Measurements from ENCODE around the gene TJP2. TPM values are rescaled to one million over a fixed set of nuclear protein-coding genes. Genes with fewer than 3 reads are reported as not detected.

The TJP2 gene
- total and polyA plus RNA-seq, 2 of the 4 experiments (the other 2 are of a cell fraction) = 38.3 to 49.3 TPM

DNA sequence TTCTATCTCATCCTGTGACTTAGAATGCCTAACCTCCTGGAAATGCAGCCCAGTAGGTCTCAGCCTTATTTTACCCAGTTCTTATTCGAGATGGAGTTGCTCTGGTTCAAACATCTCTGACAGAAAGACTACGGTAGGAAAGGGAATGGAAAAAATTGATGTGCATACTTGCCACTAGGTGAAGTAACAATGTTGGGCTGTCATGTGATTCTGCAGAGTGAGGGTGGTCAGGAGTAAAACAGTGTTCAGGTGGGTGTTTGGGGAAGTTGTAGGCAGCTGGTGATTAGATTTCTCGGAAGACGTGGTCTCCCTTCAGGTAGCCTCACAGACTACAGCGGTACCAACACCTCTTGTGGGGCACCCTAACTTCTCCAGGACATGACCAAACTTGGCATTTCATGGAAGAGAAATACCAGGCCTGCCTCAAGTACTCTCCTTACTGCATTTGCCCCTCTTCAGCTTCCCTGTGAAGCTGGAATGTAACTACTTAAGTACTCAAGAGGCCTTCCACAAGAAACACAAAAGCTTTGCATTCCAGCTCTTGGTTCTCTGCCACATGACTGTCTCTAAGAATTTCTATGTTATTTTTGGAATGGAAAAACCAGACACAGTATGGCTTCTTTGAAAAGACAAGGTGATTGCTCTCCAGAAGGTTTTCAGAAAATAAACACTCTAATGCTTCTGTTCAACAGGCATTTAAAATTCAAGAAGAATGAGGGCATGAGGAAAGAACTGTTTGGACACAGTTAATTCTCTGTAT lies 133.5 kb downstream of the TJP2 start:
- no peak overlapping the region for H2AK9ac ChIP-seq (replicated peaks; ENCODE audit: low read depth, low read length, poor library complexity)
- no peak overlapping the region for H3K4me3 ChIP-seq (ENCODE audit: insufficient read depth, low read depth, low read length)
- H3K9me3 ChIP-seq (ENCODE audit: control insufficient read depth, insufficient read depth, low read length) = peaks cover under 1% of the 10 kb centered on the region; the same call in 1 of the 2 replicates
- no peak overlapping the region for H3K56ac ChIP-seq (ENCODE audit: extremely low read depth, insufficient read depth, low read length)
- BruUV-seq (replicated peaks) = no TSS peak
- DNase-seq (peak; percentile 55), ATAC-seq (ENCODE audit: low read depth) (peak; percentile 53)
- no peak overlapping the region for H4K8ac ChIP-seq (ENCODE audit: low read depth in 2 of 2, low read length in 2 of 2)
- no peak overlapping the region for H2AFZ ChIP-seq (replicated peaks; ENCODE audit: low read length, poor library complexity)
- POLR2A ChIA-PET (ENCODE audit: unreplicated experiment) = no interaction called here
- H3K27ac ChIP-seq (ENCODE audit: insufficient read depth, low read length) = no peak overlapping the region
- in situ Hi-C loops (cut with MboI; ENCODE audit: low sequenced_read_pairs) = no loop called here
- TF ChIP-seq FOS (IDR thresholded peaks at IDR 0.05; ENCODE audit: low read depth, low read length) (no peak), MAFK (IDR thresholded peaks at IDR 0.05; ENCODE audit: low read depth, low read length) (no peak), SMC3 (IDR thresholded peaks at IDR 0.05; ENCODE audit: low read depth, low read length) (no peak), CHD1 (IDR thresholded peaks at IDR 0.05; ENCODE audit: low read depth, low read length) (no peak), BHLHE40 (IDR thresholded peaks at IDR 0.05; ENCODE audit: low read depth, low read length) (no peak), NFE2L2 (IDR thresholded peaks at IDR 0.05; ENCODE audit: low read depth, low read length) (no peak), RFX5 (IDR thresholded peaks at IDR 0.05; ENCODE audit: low read depth, low read length) (no peak), POLR2A (IDR thresholded peaks at IDR 0.05; ENCODE audit: low read depth, low read length) (no peak), CEBPB (IDR thresholded peaks at IDR 0.05; ENCODE audit: low read depth, low read length) (no peak), RAD21 (IDR thresholded peaks at IDR 0.05; ENCODE audit: low read length) (no peak), RCOR1 (IDR thresholded peaks at IDR 0.05; ENCODE audit: insufficient replicate concordance, low read length) (no peak), USF2 (IDR thresholded peaks at IDR 0.05; ENCODE audit: low read depth, low read length) (no peak), CTCF (conservative IDR thresholded peaks at IDR 0.05; ENCODE audit: low read depth, low read length) (no peak), MAZ (IDR thresholded peaks at IDR 0.05; ENCODE audit: borderline replicate concordance, low read depth, low read length) (no peak), MXI1 (IDR thresholded peaks at IDR 0.05; ENCODE audit: borderline replicate concordance, low read depth, low read length) (no peak)
- TF ChIP-seq, protein P1, sequence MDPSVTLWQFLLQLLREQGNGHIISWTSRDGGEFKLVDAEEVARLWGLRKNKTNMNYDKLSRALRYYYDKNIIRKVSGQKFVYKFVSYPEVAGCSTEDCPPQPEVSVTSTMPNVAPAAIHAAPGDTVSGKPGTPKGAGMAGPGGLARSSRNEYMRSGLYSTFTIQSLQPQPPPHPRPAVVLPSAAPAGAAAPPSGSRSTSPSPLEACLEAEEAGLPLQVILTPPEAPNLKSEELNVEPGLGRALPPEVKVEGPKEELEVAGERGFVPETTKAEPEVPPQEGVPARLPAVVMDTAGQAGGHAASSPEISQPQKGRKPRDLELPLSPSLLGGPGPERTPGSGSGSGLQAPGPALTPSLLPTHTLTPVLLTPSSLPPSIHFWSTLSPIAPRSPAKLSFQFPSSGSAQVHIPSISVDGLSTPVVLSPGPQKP (IDR thresholded peaks at IDR 0.05; ENCODE audit: borderline replicate concordance, low read depth, low read length) = no peak
- no peak overlapping the region for H2BK5ac ChIP-seq (ENCODE audit: low read depth, low read length, poor library complexity, severe bottlenecking)
- H2BK120ac ChIP-seq (ENCODE audit: low read depth, low read length) = no peak overlapping the region
- H2BK20ac ChIP-seq (ENCODE audit: low read depth, low read length) = no peak overlapping the region
- WGBS, 2 experiments (ENCODE audit: extremely low coverage in 2 of 2, insufficient read length in 1 of 2) = 69% methylated on average over 2 of the region's 5 CpGs; no CpG with 5 or more reads in 1 of the 2 experiments
- H2BK15ac ChIP-seq (ENCODE audit: low read depth, low read length) = no peak overlapping the region
- H4K91ac ChIP-seq (ENCODE audit: insufficient read depth, low read depth, low read length) = no peak overlapping the region
- intact Hi-C loops (cut with micrococcal nuclease) = no loop called here
- H3K9ac ChIP-seq (ENCODE audit: low read depth, low read length) = no peak overlapping the region
- no peaks in the 10 kb centered on the region for H3K79me1 ChIP-seq (ENCODE audit: low read depth in 1 of 2, low read length in 2 of 2)
- no peak overlapping the region for H3K4me2 ChIP-seq (ENCODE audit: low read depth, low read length)
- no peaks in the 10 kb centered on the region for H4K20me1 ChIP-seq (ENCODE audit: insufficient read depth, low read length)
- H3K23ac ChIP-seq (ENCODE audit: low read depth, low read length) = no peak overlapping the region
- no peak overlapping the region for H3K18ac ChIP-seq (ENCODE audit: low read depth, low read length)
- H3K4me1 ChIP-seq (ENCODE audit: control insufficient read depth, insufficient read depth, low read length) = peaks cover 2% of the 10 kb centered on the region; the same call in 1 of the 2 replicates
- H4K5ac ChIP-seq (ENCODE audit: low read depth, low read length) = no peak overlapping the region
- no peak overlapping the region for H2AK5ac ChIP-seq (ENCODE audit: low read depth, low read length)
- no peak overlapping the region; the same call in 1 of the 2 replicates for H3K14ac ChIP-seq (replicated peaks; ENCODE audit: low read depth, low read length)
- no peak overlapping the region for H3K4ac ChIP-seq (ENCODE audit: low read depth, low read length)
- H3K27me3 ChIP-seq (ENCODE audit: control insufficient read depth, insufficient read depth, low read length) = peaks cover 3% of the 10 kb centered on the region
- CTCF ChIA-PET = no interaction called here
- dilution Hi-C loops (cut with HindIII; ENCODE audit: low sequenced_read_pairs, unreplicated experiment) = no loop called here
- no peaks in the 10 kb centered on the region for H3K36me3 ChIP-seq (ENCODE audit: control insufficient read depth, insufficient read depth, low read length)
- no peaks in the 10 kb centered on the region for H3K9me1 ChIP-seq (ENCODE audit: insufficient read depth, low read length)
